OCI-LY7 (cell line): Measurements from ENCODE around the gene ABHD15. TPM values are rescaled to one million over a fixed set of nuclear protein-coding genes. Genes with fewer than 3 reads are reported as not detected.
A peak's percentile ranks its signal among the peaks of the same experiment; 100 is the strongest.

ENCODE experiments used
- BruUV-seq: library from RNA; stranded (reverse); fragments of 400-500 nt; replicated peaks from 2 replicates; lab custom pipeline; 2021; lab: Mats Ljungman, UMichigan
- CTCF ChIA-PET: fragments of 300-600 bp; sonication (Branson Sonifier 250); formaldehyde crosslinking; loops from one replicate; lab custom pipeline; 2022; ENCODE audit warnings: antibody characterized with exemption; ENCODE audit not compliant: unreplicated experiment; lab: Charles Lee
- POLR2A ChIA-PET: fragments of 300-600 bp; sonication (Branson Sonifier 250); formaldehyde crosslinking; loops from one replicate; lab custom pipeline; 2022; ENCODE audit warnings: antibody characterized with exemption; lab: Charles Lee
- DNase-seq: peaks from one replicate; pipeline ENCODE4 v3.0.0-alpha.2; 2015; ENCODE audit warnings: low spot score
- H2AFZ ChIP-seq: fragments of 200-600 bp; sonication (generic), shearing (Covaris generic); 2 replicates; pipeline ENCODE4 v1.6.1; 2014; ENCODE audit warnings: mild to moderate bottlenecking, antibody characterized with exemption, low read length, moderate library complexity
- H3K27ac ChIP-seq: fragments of 200-600 bp; sonication (generic); 2 replicates; pipeline ENCODE4 v1.5.1; 2014; ENCODE audit warnings: mixed run types, low read depth, mild to moderate bottlenecking, moderate library complexity, low read length, inconsistent platforms; ENCODE audit not compliant: poor library complexity, severe bottlenecking
- H3K36me3 ChIP-seq: fragments of 200-600 bp; sonication (generic); 2 replicates; pipeline ENCODE4 v1.6.1; 2014; ENCODE audit warnings: mild to moderate bottlenecking, antibody characterized with exemption, low read length, moderate library complexity, mixed read lengths; ENCODE audit not compliant: insufficient read depth
- H3K4me1 ChIP-seq: fragments of 200-600 bp; sonication (generic); 2 replicates; pipeline ENCODE4 v1.5.1; 2014; ENCODE audit warnings: mild to moderate bottlenecking, low read length; ENCODE audit not compliant: insufficient read depth, poor library complexity, severe bottlenecking
- H3K4me2 ChIP-seq: fragments of 200-600 bp; sonication (generic); 2 replicates; pipeline ENCODE4 v1.6.1; 2014; ENCODE audit warnings: mild to moderate bottlenecking, low read length
- H3K4me3 ChIP-seq: fragments of 200-600 bp; sonication (generic); 2 replicates; pipeline ENCODE4 v1.5.1; 2014; ENCODE audit warnings: mild to moderate bottlenecking, low read depth, low read length; ENCODE audit not compliant: poor library complexity, severe bottlenecking
- H3K79me2 ChIP-seq: fragments of 200-600 bp; sonication (generic); 2 replicates; pipeline ENCODE4 v1.6.1; 2016; ENCODE audit warnings: low read depth, mild to moderate bottlenecking, low read length, moderate library complexity, mixed read lengths; ENCODE audit not compliant: insufficient read depth
- H3K9me2 ChIP-seq: fragments of 200-600 bp; sonication (generic); 2 replicates; pipeline ENCODE4 v1.6.1; 2016; ENCODE audit warnings: mild to moderate bottlenecking, low read length, mixed read lengths; ENCODE audit not compliant: insufficient read depth
- H3K9me3 ChIP-seq: fragments of 200-600 bp; sonication (generic); 2 replicates; pipeline ENCODE4 v1.6.1; 2014; ENCODE audit warnings: mild to moderate bottlenecking, mixed run types, low read length, mixed read lengths
- H4K20me1 ChIP-seq: fragments of 200-600 bp; sonication (generic); 2 replicates; pipeline ENCODE4 v1.6.1; 2014; ENCODE audit warnings: mild to moderate bottlenecking, antibody characterized with exemption, low read length, moderate library complexity, mixed read lengths; ENCODE audit not compliant: insufficient read depth
- CTCF ChIP-seq: fragments of 200-600 bp; sonication (generic); conservative IDR thresholded peaks from 2 replicates; pipeline ENCODE4 v1.5.1; 2014; ENCODE audit warnings: mild to moderate bottlenecking, antibody characterized with exemption, low read length, moderate library complexity, mixed read lengths
- EZH2phosphoT487 ChIP-seq: fragments of 200-600 bp; sonication (generic); IDR thresholded peaks from 2 replicates; pipeline ENCODE4 v1.6.1; 2018; ENCODE audit warnings: low read depth, borderline replicate concordance, mild to moderate bottlenecking, mixed run types, antibody characterized with exemption, low read length, moderate library complexity, mixed read lengths
- intact Hi-C: fragments of 100-400 bp; cut with micrococcal nuclease; formaldehyde crosslinking; loops from one replicate; pipeline ENCODE4 v1.10.0; 2022; ENCODE audit not compliant: unreplicated experiment
- total RNA-seq, 2 experiments: library from RNA; depleted of rRNA in 1 of 2; stranded (reverse); fragments of >200 nt in 1 of 2; shearing (Covaris generic) in 1 of 2; gene quantifications; 2 replicates each; pipeline ENCODE4 v1.2.3, GENCODE V29; 2014 to 2022

The ABHD15 gene
- total RNA-seq, 2 experiments from 2014 or later, result 8.5 to 15.3 TPM

- no peak for DNase-seq
- TF ChIP-seq EZH2phosphoT487 (no peak), CTCF (no peak)
- ChIA-PET CTCF (no interaction called here), POLR2A (interaction anchor here (0.5 to 0.9 kb wide), 3 partner anchors 8 to 474 kb away, joined by 3 read pairs; no protein-coding TSS in a partner anchor)
- H2AFZ ChIP-seq, result no peak overlapping the region
- H3K36me3 ChIP-seq, result 0 out of 2 replicates have a peak, but pooled peaks cover 5% of the 10 kb centered on the region
- no peaks in the 10 kb centered on the region for H3K9me3 ChIP-seq
- no TSS peak for BruUV-seq
- H4K20me1 ChIP-seq, result 0 out of 2 replicates have a peak, but pooled peaks cover 10% of the 10 kb centered on the region
- intact Hi-C loops, result loop anchor here (5.0 kb wide), 3 partner anchors 33 to 477 kb away; no protein-coding TSS in a partner anchor
- peaks cover 43% of the 10 kb centered on the region for H3K4me1 ChIP-seq
- H3K27ac ChIP-seq, result no peak overlapping the region
- no peaks in the 10 kb centered on the region for H3K79me2 ChIP-seq
- H3K9me2 ChIP-seq, result no peaks in the 10 kb centered on the region
- no peak overlapping the region for H3K4me3 ChIP-seq
- H3K4me2 ChIP-seq, result peak overlapping the region; percentile 86
Observed at GRCh38 chr17:29615048-29615385, 48.2 kb upstream of the ABHD15 start.

- Histone ChIP-seq H3K9me3 (no peaks in the 10 kb centered on the region), H3K79me2 (no peaks in the 10 kb centered on the region), H3K36me3 (peaks cover 5% of the 10 kb centered on the region; the same call in 1 of the 2 replicates), H2AFZ (no peak overlapping the region), H3K27ac (no peak overlapping the region), H3K4me3 (no peak overlapping the region), H3K4me1 (peaks cover 43% of the 10 kb centered on the region), H4K20me1 (0 out of 2 replicates have a peak, but pooled peaks cover 10% of the 10 kb centered on the region), H3K4me2 (peak overlapping the region; percentile 86; the same call in 1 of the 2 replicates), H3K9me2 (no peaks in the 10 kb centered on the region)
- ChIA-PET CTCF (interaction anchor here (0.6 kb wide), 1 partner anchor 8 kb away, joined by 3 read pairs; the partner anchor contains the start of gene CORO6), POLR2A (no interaction called here)
- DNase-seq, result no peak
- intact Hi-C loops, result loop anchor here (5.0 kb wide), 3 partner anchors 32 to 478 kb away; no protein-coding TSS in a partner anchor
- BruUV-seq, result TSS peak; percentile 77
- TF ChIP-seq CTCF, result no peak
- no peak for TF ChIP-seq EZH2phosphoT487
Observed at GRCh38 chr17:29614349-29615047, 47.7 kb upstream of the ABHD15 start.
